Measurements from ENCODE around the gene NAV3. TPM values are rescaled to one million over a fixed set of nuclear protein-coding genes. Genes with fewer than 3 reads are reported as not detected.
A peak's percentile ranks its signal among the peaks of the same experiment; 100 is the strongest.

NAV3 gene
- total RNA-seq, 2 donors from 2014 or later, result 0.72 to 1.9 TPM

GRCh38 chr12:77918046-77918445, 87.4 kb downstream of the NAV3 start:
- TF ChIP-seq CTCF (IDR thresholded peaks at IDR 0.05), result no peak
- intact Hi-C loops (cut with DNase I), result no loop called here
- no peak overlapping the region for H3K9ac ChIP-seq (ENCODE audit: low read depth in 2 of 2, low read length in 2 of 2)
- H3K27ac ChIP-seq, result no peak overlapping the region
- no peak for DNase-seq
- H3K9me3 ChIP-seq, result no peaks in the 10 kb centered on the region
- H3K36me3 ChIP-seq, result no peaks in the 10 kb centered on the region
- H3K27me3 ChIP-seq, result no peaks in the 10 kb centered on the region
- H3K4me3 ChIP-seq, result no peak overlapping the region
- no peaks in the 10 kb centered on the region for H3K4me1 ChIP-seq

- no peak overlapping the region for H3K4me3 ChIP-seq
- no peaks in the 10 kb centered on the region for H3K9me3 ChIP-seq
- H3K27ac ChIP-seq, result no peak overlapping the region
- no peaks in the 10 kb centered on the region for H3K36me3 ChIP-seq
- intact Hi-C loops (cut with DNase I), result no loop called here
- H3K4me1 ChIP-seq, result no peaks in the 10 kb centered on the region
- DNase-seq, result no peak
- H3K9ac ChIP-seq (ENCODE audit: low read depth in 2 of 2, low read length in 2 of 2), result no peak overlapping the region
- H3K27me3 ChIP-seq, result no peaks in the 10 kb centered on the region
- no peak for TF ChIP-seq CTCF (IDR thresholded peaks at IDR 0.05)
These were observed 88.8 kb downstream of the NAV3 start for GRCh38 chr12:77919450-77919849.

- DNase-seq, result no peak
- TF ChIP-seq CTCF (IDR thresholded peaks at IDR 0.05), result no peak
- intact Hi-C loops (cut with DNase I), result loop anchor here (2.0 kb wide), 1 partner anchor 201 kb away; no protein-coding TSS in a partner anchor
- Histone ChIP-seq H3K4me1 (no peaks in the 10 kb centered on the region), H3K27ac (no peak overlapping the region), H3K27me3 (no peaks in the 10 kb centered on the region), H3K9ac (ENCODE audit: low read depth in 2 of 2, low read length in 2 of 2) (no peak overlapping the region), H3K4me3 (no peak overlapping the region), H3K36me3 (no peaks in the 10 kb centered on the region), H3K9me3 (no peaks in the 10 kb centered on the region)
These were observed 93.2 kb downstream of the NAV3 start for GRCh38 chr12:77923882-77924281.

- no peak for DNase-seq
- Histone ChIP-seq H3K27me3 (no peaks in the 10 kb centered on the region), H3K9me3 (no peaks in the 10 kb centered on the region), H3K27ac (no peak overlapping the region), H3K9ac (ENCODE audit: low read depth in 2 of 2, low read length in 2 of 2) (no peak overlapping the region), H3K4me1 (no peaks in the 10 kb centered on the region), H3K36me3 (no peaks in the 10 kb centered on the region), H3K4me3 (no peak overlapping the region)
- intact Hi-C loops (cut with DNase I), result loop anchor here (2.0 kb wide), 1 partner anchor 202 kb away; no protein-coding TSS in a partner anchor
- no peak for TF ChIP-seq CTCF (IDR thresholded peaks at IDR 0.05)
These were observed 94.0 kb downstream of the NAV3 start for GRCh38 chr12:77924703-77925102.

- no peak overlapping the region for H3K27ac ChIP-seq
- no peak overlapping the region for H3K4me3 ChIP-seq
- H3K9ac ChIP-seq (ENCODE audit: low read depth in 2 of 2, low read length in 2 of 2), result no peak overlapping the region
- peak; percentile 49 for DNase-seq
- peak; percentile 84 for TF ChIP-seq CTCF (IDR thresholded peaks at IDR 0.05)
- no peaks in the 10 kb centered on the region for H3K9me3 ChIP-seq
- no peaks in the 10 kb centered on the region for H3K27me3 ChIP-seq
- H3K36me3 ChIP-seq, result no peaks in the 10 kb centered on the region
- intact Hi-C loops (cut with DNase I), result loop anchor here (2.0 kb wide), 1 partner anchor 203 kb away; no protein-coding TSS in a partner anchor
- no peaks in the 10 kb centered on the region for H3K4me1 ChIP-seq
These were observed 94.9 kb downstream of the NAV3 start for GRCh38 chr12:77925536-77926108.

All from colonic mucosa (tissue), 4 donors.